NCI-H748 (cell line): ENCODE measurements around the gene TAF4.
"Not testable (repeated sequence)": the region's sequence is repeated elsewhere in the genome, so short reads cannot be mapped to it uniquely, and the experiment has no call there.

ENCODE experiments used
- DNase-seq: peaks from one replicate; lab custom pipeline; 2025; ENCODE audit not compliant: unreplicated experiment; lab: John Stamatoyannopoulos, UW

Gene TAF4

DNA sequence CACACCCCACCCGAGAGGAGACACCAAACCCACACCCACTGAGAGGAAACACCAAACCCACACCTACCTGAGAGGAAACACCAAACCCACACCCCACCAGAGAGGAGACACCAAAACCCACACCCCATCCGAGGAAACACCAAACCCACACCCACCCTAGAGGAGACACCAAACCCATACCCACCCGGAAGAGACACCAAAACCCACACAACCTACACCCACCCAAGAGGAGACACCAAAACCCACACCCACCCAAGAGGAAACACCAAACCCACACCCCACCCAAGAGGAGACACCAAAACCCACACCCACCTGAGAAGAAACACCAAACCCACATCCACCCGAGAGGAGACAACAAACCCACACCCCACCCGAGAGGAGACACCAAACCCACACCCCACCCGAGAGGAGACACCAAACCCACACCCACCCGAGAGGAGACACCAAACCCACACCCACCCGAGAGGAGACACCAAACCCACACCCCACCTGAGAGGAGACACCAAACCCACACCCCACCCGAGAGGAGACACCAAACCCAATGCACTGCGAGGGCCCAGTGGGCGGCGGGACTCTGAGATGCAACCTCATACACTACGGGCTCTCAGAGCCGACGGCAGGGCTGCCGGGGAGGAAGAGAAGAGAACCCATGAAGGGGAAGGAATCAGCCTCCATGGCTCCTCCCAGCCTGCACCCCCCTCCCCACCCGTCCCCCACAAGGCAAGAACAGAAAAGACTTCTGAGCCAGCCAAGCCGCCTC is 83.3 kb downstream of the TAF4 start:
- no peak for DNase-seq

DNA sequence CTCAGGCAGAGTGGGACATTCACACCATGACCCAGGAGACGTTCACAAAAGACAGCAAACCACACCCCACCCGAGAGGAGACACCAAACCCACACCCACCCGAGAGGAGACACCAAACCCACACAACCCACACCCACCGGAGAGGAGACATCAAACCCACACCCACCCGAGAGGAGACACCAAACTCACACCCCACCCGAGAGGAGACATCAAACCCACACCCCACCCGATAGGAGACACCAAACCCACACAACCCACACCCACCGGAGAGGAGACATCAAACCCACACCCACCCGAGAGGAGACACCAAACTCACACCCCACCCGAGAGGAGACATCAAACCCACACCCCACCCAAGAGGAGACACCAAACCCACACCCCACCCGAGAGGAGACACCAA is 84.0 kb downstream of the TAF4 start:
- not testable (repeated sequence) for DNase-seq

DNA sequence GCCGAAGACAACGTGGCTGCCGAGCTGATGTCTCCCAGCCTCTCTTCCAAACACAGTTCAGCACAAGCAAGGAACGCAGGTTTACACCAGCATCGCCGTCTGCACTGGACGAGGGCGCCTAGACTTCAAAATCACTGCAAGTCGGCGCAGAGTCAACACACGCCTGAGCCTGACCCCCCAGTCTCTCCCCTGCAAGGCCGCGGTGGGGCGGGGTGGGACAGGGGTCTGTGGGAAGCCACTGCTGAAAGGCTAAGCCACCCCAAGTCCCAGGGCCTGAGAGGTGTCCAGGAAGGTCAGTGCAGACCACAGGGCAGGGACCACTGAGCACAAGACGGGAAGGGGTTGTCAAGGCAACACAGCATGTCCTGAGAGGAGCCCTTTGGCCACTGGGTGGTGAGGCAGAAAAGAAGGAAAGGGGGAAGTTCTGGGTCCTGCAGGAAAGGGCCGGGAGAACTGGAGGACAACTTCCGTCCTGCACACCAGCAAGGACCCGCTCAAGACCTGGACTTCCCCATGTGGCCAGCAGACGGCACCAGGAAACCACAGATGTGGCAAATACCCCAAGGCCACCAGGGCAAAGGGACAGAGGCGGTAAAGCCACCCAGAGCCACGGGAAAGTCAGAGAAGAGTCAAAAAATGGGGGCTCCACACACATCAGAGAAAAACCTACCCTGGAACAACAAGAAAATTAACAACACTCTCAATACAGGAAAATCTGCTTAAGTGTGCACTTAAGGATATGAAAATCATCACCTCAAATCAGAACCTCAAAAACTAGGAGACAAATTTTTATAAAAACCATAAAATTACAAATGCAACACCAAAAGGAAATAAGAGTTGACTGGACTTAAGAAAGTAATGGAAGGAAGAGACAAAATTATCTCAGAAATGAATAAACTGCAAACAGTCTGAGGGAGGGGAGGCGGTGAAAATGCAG is 84.8 kb downstream of the TAF4 start:
- no peak for DNase-seq

DNA sequence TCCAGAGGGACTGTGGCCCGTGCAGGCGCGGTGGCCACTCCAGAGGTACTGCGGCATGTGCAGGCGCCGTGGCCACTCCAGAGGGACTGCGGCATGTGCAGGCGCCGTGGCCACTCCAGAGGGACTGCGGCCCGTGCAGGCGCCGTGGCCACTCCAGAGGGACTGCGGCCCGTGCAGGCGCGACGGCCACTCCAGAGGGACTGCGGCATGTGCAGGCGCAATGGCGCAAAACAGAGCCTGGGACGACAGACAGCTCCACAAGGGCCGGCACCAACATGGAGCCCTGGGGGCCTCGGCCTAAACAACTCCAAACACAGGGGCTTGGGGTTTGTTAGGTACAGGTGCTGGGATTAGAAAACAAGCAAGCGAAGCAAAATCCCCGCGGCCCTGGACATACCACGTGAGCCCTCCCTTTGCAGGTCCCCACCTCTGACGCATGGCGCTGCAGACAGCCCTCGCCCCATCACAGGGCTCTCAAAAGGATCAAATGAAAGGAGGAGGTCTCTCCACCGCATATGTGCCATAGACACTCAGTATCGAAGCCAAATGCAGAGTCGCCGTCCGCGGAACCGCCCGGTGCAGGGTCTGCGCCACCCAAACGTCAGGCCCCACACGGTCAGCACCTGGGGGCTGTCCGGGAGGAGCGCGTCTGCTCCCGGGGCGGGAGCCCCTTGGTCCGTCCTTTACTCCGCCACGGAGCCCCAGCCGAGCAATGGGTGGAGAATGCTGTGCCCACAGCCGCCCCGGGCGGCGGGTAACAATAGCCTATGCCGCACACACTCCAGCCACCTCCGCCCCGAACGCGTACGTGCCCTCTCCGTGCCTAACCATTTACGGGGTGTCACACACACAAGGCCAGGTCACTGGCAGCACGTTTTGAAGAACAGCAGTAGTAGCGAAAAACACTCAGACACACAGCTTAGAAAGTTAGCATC is 85.7 kb downstream of the TAF4 start:
- DNase-seq = no peak

DNA sequence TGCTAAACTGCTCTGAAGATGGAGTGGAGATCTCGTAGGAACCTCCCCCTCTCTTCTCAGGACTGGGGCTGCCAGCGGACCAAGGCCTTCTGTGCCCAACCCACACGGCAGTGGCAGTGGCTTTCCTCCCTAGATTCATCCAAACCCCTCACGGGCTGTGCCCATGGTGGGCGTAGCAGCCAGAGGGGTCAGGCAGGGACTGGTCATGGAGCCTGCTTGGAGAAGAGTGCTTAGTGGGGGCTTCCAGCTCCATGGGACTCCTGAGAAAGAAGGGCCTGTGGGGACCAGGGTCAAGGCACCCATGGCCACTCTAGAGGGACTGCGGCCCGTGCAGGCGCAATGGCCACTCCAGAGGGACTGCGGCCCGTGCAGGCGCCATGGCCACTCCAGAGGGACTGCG is 86.6 kb downstream of the TAF4 start:
- no peak for DNase-seq

DNA sequence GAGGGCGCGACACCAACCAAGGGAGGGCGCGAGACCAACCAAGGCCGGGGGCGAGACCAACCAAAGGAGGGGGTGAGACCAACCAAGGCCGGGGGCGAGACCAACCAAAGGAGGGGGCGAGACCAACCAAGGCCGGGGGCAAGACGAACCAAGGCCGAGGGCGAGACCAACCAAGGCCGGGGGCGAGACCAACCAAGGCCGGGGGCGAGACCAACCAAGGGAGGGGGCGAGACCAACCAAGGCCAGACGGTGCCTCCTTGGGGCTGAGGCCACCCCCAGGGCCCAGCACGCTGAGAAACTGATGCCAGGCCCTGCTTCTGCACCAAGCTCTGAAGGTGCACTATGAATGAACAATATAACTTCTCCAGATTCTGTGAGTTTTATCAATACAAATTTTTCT is 87.2 kb downstream of the TAF4 start:
- DNase-seq = no peak

DNA sequence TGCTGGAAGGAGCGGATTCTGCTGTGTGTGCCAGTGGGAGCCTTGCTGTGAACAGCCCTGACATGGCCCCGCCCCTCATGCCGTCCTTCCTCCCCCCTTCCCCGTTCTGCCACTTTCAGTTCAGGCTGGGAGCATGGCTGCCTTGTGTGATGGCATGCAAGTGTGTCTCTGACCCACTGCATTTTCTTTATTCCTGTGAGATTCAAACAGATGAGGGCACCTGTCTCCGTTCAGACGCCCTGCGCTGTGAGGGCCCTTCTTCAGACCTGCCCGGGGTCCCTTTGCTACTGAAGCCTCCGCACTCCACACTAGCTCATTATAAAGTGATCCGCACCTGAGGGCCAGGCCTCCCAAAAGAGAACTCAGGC is 88.3 kb downstream of the TAF4 start:
- DNase-seq = no peak

DNA sequence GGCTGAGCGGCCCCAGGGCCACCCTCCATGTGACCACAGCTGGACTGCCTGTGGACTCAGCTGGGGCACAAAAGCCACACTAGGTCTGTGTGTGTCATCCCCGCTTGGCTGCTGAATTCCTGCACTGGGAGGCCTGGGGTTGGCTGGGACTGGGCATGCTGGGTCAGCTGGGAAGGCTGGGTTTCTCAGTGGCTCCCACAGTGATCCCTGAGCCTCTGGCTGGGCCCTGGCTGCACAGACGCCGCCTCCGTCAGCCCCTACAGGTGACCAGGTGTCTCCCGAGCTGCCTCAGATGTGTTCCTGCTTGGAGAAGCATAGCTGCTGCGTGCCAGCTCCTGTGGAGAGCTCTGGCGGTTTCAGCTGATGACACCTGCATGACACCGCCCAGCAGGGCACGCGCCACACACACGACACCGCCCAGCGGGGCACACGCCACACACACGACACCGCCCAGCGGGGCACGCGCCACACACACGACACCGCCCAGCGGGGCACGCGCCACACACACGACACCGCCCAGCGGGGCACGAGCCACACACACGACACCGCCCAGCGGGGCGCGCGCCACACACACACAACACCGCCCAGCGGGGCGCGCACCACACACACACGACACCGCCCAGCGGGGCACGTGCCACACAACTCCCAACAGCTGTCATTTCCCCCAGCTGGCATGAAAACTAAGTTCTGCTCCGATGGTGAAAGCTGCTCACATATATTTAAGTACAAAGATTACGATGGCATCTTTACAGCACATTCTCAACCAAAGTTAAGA is 88.8 kb downstream of the TAF4 start:
- DNase-seq = no peak

DNA sequence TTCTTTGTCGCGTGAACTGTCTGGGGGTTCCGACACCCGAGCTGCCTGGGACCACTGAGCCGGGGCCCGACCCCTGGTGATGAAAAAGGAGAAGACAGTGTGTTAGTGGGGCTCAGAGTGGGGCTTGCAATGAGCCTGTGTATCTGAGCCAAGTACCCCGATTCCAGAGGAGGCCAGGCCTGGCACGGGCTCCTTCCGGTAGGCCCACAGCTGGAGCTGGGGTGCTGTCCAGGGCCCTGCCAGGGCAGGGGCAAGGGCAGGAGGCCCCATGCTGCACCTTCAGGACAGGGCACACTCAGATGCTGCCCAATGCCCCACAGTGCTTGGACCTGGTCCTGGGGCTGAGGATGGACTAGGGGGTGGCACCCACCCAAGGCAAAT is 89.4 kb downstream of the TAF4 start:
- DNase-seq = no peak

DNA sequence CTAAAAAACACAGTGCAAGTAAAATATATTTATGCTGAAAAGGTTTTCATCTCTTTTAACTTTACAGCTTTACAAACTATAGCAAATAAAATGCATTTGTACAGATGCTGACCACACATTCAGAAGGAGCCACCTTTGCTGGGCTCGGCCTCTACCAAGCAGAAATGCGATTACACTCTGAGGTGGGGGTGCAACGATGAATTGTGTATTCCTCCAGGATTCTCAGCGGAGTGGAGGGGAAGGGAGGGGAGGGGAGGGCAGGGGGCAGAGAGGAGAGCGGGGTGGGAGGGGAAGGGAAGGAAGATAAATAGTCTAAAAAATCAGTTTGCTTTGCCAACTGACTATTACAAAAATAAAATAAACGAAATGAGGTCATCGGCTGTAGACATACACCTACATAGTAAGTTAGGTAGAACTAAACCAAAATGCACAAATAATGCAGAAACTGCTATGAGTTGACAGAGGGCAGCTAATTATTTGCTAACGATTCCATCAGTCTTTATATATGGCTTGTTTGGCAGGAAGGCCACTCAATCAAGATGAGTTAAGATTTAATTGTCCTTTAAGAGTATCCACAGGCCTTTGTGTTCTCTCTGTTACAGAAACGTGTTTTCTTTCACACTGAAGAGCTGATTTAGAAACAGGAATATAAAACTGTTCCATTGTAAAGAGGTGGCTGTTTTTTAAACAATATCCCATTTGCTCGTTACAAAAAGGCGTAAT is 90.1 kb downstream of the TAF4 start:
- peak; percentile 48 for DNase-seq

DNA sequence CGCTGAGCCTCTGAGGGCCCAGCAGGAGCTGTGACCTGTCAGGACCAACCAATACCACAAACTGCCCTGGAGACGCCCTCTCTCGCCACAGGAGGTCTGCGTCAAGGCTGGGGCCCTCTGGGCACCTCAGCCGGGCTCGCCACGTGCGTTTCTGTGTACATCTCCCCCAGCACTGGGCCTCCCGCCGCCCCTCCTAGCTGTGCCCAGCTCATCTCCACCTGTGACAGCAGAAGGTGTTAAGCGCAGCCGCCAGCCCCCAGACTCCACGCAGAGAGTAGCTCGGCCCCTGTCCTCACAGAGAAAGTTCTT is 91.4 kb downstream of the TAF4 start:
- DNase-seq = no peak

DNA sequence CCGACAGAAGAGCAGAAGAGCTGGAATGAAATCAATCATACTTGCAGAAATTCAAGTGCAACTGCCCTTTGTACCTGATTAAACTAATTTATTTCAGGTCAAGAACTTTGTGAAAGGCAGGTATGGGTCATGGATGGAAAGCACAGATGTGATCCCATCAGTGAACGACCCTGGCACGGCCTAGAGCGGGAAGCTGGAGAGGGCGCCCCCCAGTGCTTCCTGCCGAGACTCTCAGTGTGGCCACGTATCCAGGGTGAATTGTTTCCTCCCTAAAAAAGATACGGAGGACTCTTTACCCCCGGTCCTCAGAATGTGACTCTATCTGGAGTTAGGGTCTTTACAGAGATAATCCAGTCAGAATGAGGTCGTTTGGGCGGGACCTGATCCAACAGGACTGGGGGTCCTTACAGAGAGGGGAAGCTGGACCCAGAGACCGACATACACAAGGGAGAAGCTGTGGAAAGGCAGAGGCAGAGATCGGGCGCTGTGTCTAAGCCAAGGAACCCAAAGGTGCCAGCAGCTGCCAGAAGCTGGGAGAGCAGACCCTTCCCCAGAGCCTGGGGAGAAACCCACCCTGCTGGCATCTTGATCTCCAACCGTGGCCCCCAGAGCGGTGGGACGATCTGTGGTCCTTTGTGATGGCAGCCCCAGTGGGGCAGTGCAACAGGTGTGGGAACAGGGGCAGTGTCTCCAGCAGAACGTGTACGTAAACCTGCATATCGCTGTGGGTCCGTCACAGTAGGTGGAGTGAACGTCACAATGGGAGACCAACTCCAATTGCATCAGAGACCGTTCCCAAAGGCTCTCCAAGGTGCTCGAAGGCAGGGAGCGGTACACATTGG is 91.9 kb downstream of the TAF4 start:
- no peak for DNase-seq

DNA sequence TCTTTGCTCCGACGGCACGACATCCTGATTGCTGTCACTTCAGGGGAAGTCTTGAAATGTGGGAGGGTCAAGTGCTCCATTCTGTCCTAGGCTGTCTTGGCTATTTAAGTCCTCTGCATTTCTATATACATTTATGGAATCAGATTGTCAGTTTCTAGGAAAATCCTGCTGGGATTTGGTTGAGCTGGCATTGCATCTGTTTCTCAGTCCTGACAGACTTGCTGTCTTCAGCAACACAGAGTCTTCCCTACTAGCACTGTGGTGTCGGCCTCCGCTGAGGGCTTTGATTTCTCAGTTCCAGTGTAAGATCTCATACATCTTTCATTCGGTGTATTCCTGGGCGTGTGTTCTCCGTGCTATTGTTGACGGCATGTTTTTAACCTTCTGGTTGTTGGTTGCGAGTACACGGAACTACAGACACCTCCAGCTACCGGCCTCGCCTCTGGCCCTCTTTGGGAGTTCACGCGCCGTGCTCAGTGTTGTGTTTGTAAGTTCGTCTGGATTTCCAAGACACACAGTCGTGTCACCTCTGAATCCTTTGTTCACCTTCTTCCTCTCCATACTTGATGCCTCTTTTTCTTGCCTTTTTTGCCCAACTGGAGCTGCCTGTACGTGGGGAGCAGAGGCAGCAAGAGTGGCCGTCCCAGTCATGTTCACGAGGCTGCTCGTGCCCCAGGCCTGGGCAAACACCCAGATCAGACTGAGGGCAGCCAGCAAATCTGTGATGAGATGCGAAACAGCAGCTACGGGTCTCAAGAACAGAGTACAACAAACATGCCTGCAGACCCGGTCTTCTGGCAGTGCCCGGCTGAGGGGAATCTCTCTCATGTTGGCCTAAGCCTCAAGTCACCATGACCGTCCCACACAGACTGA is 92.8 kb downstream of the TAF4 start:
- DNase-seq = no peak

DNA sequence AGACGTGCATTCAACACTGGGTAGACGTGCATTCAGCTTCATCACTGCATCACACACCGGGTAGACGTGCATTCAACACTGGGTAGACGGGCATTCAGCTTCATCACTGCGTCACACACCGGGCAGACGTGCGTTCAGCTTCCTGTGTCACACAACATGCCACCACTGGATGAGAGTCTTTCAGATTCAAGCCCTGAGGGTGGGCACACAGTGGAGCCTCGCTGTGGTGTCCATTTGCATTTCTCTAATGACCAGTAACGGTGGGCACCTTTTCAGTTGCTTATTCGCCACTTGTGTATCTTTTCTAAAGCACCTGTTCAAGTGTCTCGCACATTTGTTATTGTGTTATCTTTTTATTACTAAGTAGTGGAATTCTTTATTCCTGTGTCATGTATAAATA is 94.1 kb downstream of the TAF4 start:
- DNase-seq = not testable (repeated sequence)

DNA sequence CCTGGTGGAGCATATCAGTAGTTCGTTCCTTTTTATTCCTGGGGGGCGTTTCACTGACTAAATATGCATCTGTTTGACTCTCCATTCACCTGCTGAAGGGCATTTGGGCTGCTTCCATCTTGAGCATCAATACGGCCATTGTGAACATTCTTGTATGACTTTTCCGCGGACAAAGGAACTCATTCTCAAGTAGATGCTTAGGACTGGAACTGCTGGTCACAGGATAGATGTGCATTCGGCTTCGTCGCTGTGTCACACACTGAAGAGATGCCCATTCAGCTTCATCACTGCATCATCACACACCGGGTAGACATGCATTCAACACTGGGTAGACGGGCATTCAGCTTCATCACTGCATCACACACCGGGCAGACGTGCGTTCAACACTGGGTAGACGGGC is 95.3 kb downstream of the TAF4 start:
- DNase-seq = no peak

DNA sequence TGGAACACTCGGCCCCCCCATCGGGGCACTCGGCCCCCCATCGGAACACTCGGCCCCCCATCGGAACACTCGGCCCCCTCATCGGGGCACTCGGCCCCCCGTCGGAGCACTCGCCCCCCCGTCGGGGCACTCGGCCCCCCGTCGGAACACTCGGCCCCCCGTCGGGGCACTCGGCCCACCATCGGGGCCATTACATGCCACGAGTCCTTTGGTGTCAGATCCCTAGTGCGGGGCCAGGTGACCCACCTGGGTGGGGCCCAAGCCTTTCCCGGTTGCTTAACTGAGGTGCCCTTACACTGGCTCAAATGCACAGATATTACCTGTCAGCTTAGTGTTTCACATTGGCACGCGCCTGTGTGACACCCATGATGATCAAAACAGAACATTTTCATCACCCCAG is 95.9 kb downstream of the TAF4 start:
- no peak for DNase-seq

DNA sequence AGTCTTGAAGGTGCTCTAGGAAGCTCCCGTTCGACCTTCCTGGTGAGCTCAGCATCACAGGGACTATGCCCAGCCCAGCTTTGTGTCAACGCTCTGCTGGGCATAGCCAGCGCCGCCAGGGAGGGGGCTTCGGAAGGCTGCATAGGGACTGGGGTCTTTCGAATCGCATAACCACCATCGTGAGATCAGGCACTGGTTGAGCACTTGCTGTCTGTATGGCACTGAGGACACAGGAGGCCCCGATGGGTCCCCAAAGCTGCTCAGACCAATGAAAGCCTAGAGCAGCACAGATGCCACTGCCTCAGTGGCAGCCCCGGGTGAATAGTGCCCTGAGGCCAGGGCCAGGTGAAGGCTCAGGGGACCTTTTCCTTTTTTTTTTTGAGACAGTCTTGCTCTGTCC is 96.7 kb downstream of the TAF4 start:
- no peak for DNase-seq
